SK-N-SH (cell line): ENCODE results near the gene CRIP3. TPM values are rescaled to one million over a fixed set of nuclear protein-coding genes. Genes with fewer than 3 reads are reported as not detected.

Source experiments
- CTCF ChIA-PET: fragments of 300-600, 350-600 bp; formaldehyde crosslinking; extraction: SDS; loops from one replicate; lab custom pipeline; 2021; lab: Yijun Ruan, JAX
- POLR2A ChIA-PET: fragments of 350-600 bp; sonication (Branson Sonifier 250); formaldehyde crosslinking; extraction: SDS; loops from one replicate; lab custom pipeline; 2020; ENCODE audit warnings: antibody characterized with exemption, inconsistent platforms; lab: Yijun Ruan, JAX
- DNase-seq: peaks from one replicate; pipeline ENCODE4 v3.0.0; 2012
- H2AFZ ChIP-seq: fragments of 200-600 bp; sonication (generic); 2 replicates; pipeline ENCODE4 v1.8.1; 2016; ENCODE audit warnings: antibody characterized with exemption, mild to moderate bottlenecking, low read depth
- H3F3A ChIP-seq: fragments of 200-600 bp; sonication (generic); replicated peaks from 2 replicates; pipeline ENCODE3; 2016; ENCODE audit warnings: antibody characterized with exemption, mild to moderate bottlenecking; ENCODE audit not compliant: insufficient read depth
- H3K27ac ChIP-seq, 2 experiments: fragments of 200-500 bp in 1 of 2; fragments of 200-600 bp in 1 of 2; sonication (Bioruptor generic) in 1 of 2; sonication (generic), shearing (Covaris generic) in 1 of 2; 2 replicates each; pipeline versions ENCODE4 v1.5.1 to v1.6.1; 2014 to 2016; ENCODE audit warnings: low read depth in 2 of 2, inconsistent platforms in 1 of 2, low read length in 1 of 2, mild to moderate bottlenecking in 1 of 2, mixed read lengths in 1 of 2
- H3K27me3 ChIP-seq: fragments of 200-600 bp; sonication (generic), shearing (Covaris generic); 2 replicates; pipeline ENCODE4 v1.6.1; 2016; ENCODE audit warnings: mixed run types; ENCODE audit not compliant: insufficient read depth
- H3K36me3 ChIP-seq, 2 experiments: fragments of 200-500 bp in 1 of 2; fragments of 200-600 bp in 1 of 2; sonication (Bioruptor generic) in 1 of 2; sonication (generic) in 1 of 2; replicated peaks in 1 of 2; 2 replicates each; pipeline versions ENCODE3 to v1.5.1; 2014 to 2016; ENCODE audit warnings: low read length in 1 of 2, mild to moderate bottlenecking in 1 of 2; ENCODE audit not compliant: insufficient read depth in 2 of 2, control insufficient read depth in 1 of 2
- H3K4me1 ChIP-seq, 2 experiments: fragments of 200-500 bp in 1 of 2; fragments of 200-600 bp in 1 of 2; sonication (Bioruptor generic) in 1 of 2; sonication (generic), shearing (Covaris generic) in 1 of 2; 2 replicates each; pipeline versions ENCODE4 v1.5.1 to v1.6.1; 2014 to 2016; ENCODE audit warnings: low read depth in 1 of 2, low read length in 1 of 2, mixed run types in 1 of 2; ENCODE audit not compliant: insufficient read depth in 2 of 2, control insufficient read depth in 1 of 2
- H3K4me2 ChIP-seq: fragments of 200-600 bp; sonication (generic), shearing (Covaris generic); 2 replicates; pipeline ENCODE4 v1.6.1; 2017; ENCODE audit warnings: mixed run types
- H3K4me3 ChIP-seq, 2 experiments: fragments of 200-500 bp in 1 of 2; fragments of 200-600 bp in 1 of 2; sonication (Bioruptor generic) in 1 of 2; sonication (generic), shearing (Covaris generic) in 1 of 2; 2 replicates each; pipeline versions ENCODE4 v1.5.1 to v1.8.1; 2014 to 2016; ENCODE audit warnings: low read depth in 2 of 2, inconsistent platforms in 1 of 2, low read length in 1 of 2, mild to moderate bottlenecking in 1 of 2, mixed read lengths in 1 of 2, moderate library complexity in 1 of 2
- H3K79me2 ChIP-seq: fragments of 200-600 bp; sonication (generic); 2 replicates; pipeline ENCODE4 v1.8.1; 2017; ENCODE audit warnings: mild to moderate bottlenecking; ENCODE audit not compliant: insufficient read depth
- H3K9ac ChIP-seq: fragments of 200-600 bp; sonication (generic); 2 replicates; pipeline ENCODE4 v1.6.1; 2017; ENCODE audit warnings: mixed run types
- H3K9me2 ChIP-seq: fragments of 200-600 bp; sonication (generic); 2 replicates; pipeline ENCODE4 v1.6.1; 2017; ENCODE audit warnings: mixed run types
- H3K9me3 ChIP-seq: fragments of 200-600 bp; sonication (generic); 2 replicates; pipeline ENCODE4 v1.6.1; 2017; ENCODE audit warnings: mixed run types, mild to moderate bottlenecking, moderate library complexity
- H4K20me1 ChIP-seq: fragments of 200-600 bp; sonication (generic); 2 replicates; pipeline ENCODE4 v1.6.1; 2017; ENCODE audit warnings: mild to moderate bottlenecking, mixed run types; ENCODE audit not compliant: insufficient read depth
- CHD2 ChIP-seq: fragments of 150-350 bp; IDR thresholded peaks from 2 replicates; pipeline ENCODE4 v1.6.1; 2018; ENCODE audit warnings: low read length; ENCODE audit not compliant: partially characterized antibody
- CTCF ChIP-seq: fragments of 200-600 bp; sonication (generic); IDR thresholded peaks from 2 replicates; pipeline ENCODE4 v1.6.1; 2017; ENCODE audit warnings: antibody characterized with exemption, mild to moderate bottlenecking, moderate library complexity
- FOSL2 ChIP-seq: IDR thresholded peaks from 2 replicates; pipeline ENCODE4 v1.4.0; 2012; ENCODE audit warnings: low read depth, mild to moderate bottlenecking, moderate library complexity, borderline replicate concordance
- FOXJ3 ChIP-seq: sonication (generic); formaldehyde crosslinking; IDR thresholded peaks from 2 replicates; pipeline ENCODE4 v1.5.1; 2020; ENCODE audit warnings: mild to moderate bottlenecking, missing genetic modification reagents
- FOXM1 ChIP-seq: IDR thresholded peaks from 2 replicates; pipeline ENCODE4 v1.4.0; 2012; ENCODE audit warnings: low read depth, mild to moderate bottlenecking
- GABPA ChIP-seq: IDR thresholded peaks from 2 replicates; pipeline ENCODE4 v1.4.0; 2012; ENCODE audit warnings: low read depth, mild to moderate bottlenecking
- IRF3 ChIP-seq: fragments of 150-350 bp; IDR thresholded peaks from 2 replicates; pipeline ENCODE4 v1.6.1; 2016; ENCODE audit warnings: mild to moderate bottlenecking, low read depth, low read length
- JUND ChIP-seq: IDR thresholded peaks from 2 replicates; pipeline ENCODE4 v1.4.0; 2012
- MEF2A ChIP-seq: IDR thresholded peaks from 2 replicates; pipeline ENCODE4 v1.4.0; 2012; ENCODE audit warnings: low read depth, borderline replicate concordance
- POLR2AphosphoS5 ChIP-seq: IDR thresholded peaks from 2 replicates; pipeline ENCODE4 v1.6.1; 2012; ENCODE audit warnings: low read depth, low read length
- REST ChIP-seq: IDR thresholded peaks from 2 replicates; pipeline ENCODE4 v1.6.1; 2012; ENCODE audit warnings: mild to moderate bottlenecking, low read depth, low read length, moderate library complexity
- RXRA ChIP-seq: IDR thresholded peaks from 2 replicates; pipeline ENCODE4 v1.4.0; 2012; ENCODE audit warnings: low read depth, mild to moderate bottlenecking, borderline replicate concordance
- TEAD4 ChIP-seq: IDR thresholded peaks from 2 replicates; pipeline ENCODE4 v1.4.0; 2012; ENCODE audit warnings: mild to moderate bottlenecking, borderline replicate concordance; ENCODE audit not compliant: insufficient read depth
- YY1 ChIP-seq: IDR thresholded peaks from 2 replicates; pipeline ENCODE4 v1.4.0; 2012; ENCODE audit warnings: low read depth, mild to moderate bottlenecking
- WGBS: methylation state at CpG from one replicate; pipeline ENCODE4 v1.1.6; 2017; ENCODE audit warnings: low lambda C conversion rate; 5-methylcytosine and 5-hydroxymethylcytosine counted together
- polyA plus RNA-seq, 3 experiments: library from polyadenylated mRNA; depleted of rRNA; stranded (reverse); fragments of >200 nt; gene quantifications; 2 replicates each; pipeline ENCODE4 v1.2.3, GENCODE V29; 2012
- TF ChIP-seq, protein P1 (sequence below): IDR thresholded peaks from 2 replicates; pipeline ENCODE4 v1.4.0; 2012; ENCODE audit warnings: low read depth, borderline replicate concordance

The CRIP3 gene
- polyA plus RNA-seq, 1 of the 3 experiments (the other 2 are of a cell fraction): not detected

DNA sequence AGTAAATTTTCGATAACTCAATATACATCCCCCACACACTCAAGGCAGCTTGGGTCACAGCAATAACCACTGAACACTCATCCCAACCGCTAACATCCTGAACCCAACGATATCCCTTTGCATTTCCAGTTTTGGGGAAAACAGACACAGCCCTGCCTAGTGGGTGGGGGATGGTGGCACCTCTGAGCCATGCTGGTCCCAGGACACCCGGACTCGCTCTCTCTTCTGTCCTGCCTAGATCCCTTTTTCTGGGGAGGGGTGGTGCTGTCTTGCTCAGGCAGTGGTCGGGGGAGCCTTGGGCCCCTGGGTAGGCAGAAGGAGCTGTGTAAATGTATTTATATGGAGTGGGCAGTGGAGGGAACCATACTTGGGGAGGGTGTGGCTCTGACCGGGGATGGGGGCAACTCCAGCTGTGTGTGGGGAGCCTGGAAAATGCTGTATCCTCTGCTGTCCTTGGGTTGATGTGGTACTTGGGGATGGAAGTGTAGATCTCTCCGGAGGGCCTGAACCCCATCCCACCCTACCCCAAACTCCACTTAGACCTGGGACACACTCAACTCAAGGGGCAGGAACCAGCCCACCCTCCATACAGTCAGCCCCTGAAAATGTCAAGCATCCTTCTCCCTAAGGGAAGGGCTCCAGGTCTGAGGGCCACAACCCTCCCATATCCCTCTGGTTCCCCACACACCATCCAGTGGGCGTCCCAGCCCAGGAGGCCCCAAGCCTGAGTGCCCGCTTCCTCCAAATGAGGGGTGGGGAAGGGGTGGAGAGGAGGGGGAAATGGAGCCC is 34.3 kb downstream of the CRIP3 start:
- H3K27me3 ChIP-seq: no peaks in the 10 kb centered on the region
- H3K9ac ChIP-seq: no peak overlapping the region
- no peak overlapping the region for H3K4me2 ChIP-seq
- no peaks in the 10 kb centered on the region for H3K9me3 ChIP-seq
- no peak overlapping the region for H3K4me3 ChIP-seq
- TF ChIP-seq YY1 (no peak), FOXJ3 (CRISPR knock-in tag) (no peak), FOSL2 (no peak), GABPA (no peak), TEAD4 (no peak), CHD2 (no peak), JUND (no peak), IRF3 (no peak), REST (no peak), MEF2A (no peak), RXRA (no peak), CTCF (no peak), FOXM1 (no peak), POLR2AphosphoS5 (no peak)
- TF ChIP-seq, protein P1, sequence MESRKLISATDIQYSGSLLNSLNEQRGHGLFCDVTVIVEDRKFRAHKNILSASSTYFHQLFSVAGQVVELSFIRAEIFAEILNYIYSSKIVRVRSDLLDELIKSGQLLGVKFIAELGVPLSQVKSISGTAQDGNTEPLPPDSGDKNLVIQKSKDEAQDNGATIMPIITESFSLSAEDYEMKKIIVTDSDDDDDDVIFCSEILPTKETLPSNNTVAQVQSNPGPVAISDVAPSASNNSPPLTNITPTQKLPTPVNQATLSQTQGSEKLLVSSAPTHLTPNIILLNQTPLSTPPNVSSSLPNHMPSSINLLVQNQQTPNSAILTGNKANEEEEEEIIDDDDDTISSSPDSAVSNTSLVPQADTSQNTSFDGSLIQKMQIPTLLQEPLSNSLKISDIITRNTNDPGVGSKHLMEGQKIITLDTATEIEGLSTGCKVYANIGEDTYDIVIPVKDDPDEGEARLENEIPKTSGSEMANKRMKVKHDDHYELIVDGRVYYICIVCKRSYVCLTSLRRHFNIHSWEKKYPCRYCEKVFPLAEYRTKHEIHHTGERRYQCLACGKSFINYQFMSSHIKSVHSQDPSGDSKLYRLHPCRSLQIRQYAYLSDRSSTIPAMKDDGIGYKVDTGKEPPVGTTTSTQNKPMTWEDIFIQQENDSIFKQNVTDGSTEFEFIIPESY: no peak
- TF ChIP-seq, all 33 proteins: peak for 0
- POLR2A ChIA-PET: no interaction called here
- Histone ChIP-seq H3K36me3 (no peaks in the 10 kb centered on the region), H3F3A (no peaks in the 10 kb centered on the region), H3K27ac (no peak overlapping the region), H2AFZ (no peak overlapping the region), H3K79me2 (no peaks in the 10 kb centered on the region), H4K20me1 (no peaks in the 10 kb centered on the region), H3K9me2 (no peaks in the 10 kb centered on the region), H3K4me1 (peaks cover 0 to 14% of the 10 kb centered on the region in 2 experiments; a peak in 1 of 4 replicates)
- DNase-seq: no peak
- CTCF ChIA-PET: interaction anchor here (3.3 kb wide), 1 partner anchor 45 kb away, joined by 10 read pairs; the partner anchor contains the start of gene DNPH1
- 86% methylated on average over 9 of the region's 10 CpGs for WGBS
